Endothelial cell of umbilical vein (primary cell): Measurements from ENCODE around the gene TMTC1. TPM values are rescaled to one million over a fixed set of nuclear protein-coding genes. Genes with fewer than 3 reads are reported as not detected.

Experiments used
- BruUV-seq: library from RNA; stranded (reverse); fragments of 400-500 nt; replicated peaks from 2 replicates; lab custom pipeline; 2021; lab: Mats Ljungman, UMichigan
- CTCF ChIA-PET: fragments of 300-600, 350-600 bp; sonication (Branson Sonifier 250); formaldehyde crosslinking; loops from one replicate; lab custom pipeline; 2021; ENCODE audit warnings: antibody characterized with exemption, inconsistent platforms; lab: Charles Lee
- POLR2A ChIA-PET: fragments of 300-600, 350-600 bp; sonication (Branson Sonifier 250); formaldehyde crosslinking; loops from one replicate; lab custom pipeline; 2021; ENCODE audit warnings: antibody characterized with exemption, inconsistent platforms; lab: Charles Lee
- DNase-seq: peaks from one replicate; pipeline ENCODE4 v3.0.0-alpha.2; 2011; ENCODE audit warnings: low read depth, low spot score
- FAIRE-seq: peaks from 2 replicates; lab custom pipeline; 2011; peaks lifted over from hg19 to GRCh38; lab: Jason Lieb, UNC
- H2AFZ ChIP-seq: 2 replicates; pipeline ENCODE4 v1.6.0; 2012; ENCODE audit warnings: low read depth, low read length, control low read depth, inconsistent platforms
- H3K27ac ChIP-seq: 2 replicates; pipeline ENCODE4 v1.5.1; 2011; ENCODE audit warnings: low read depth, mild to moderate bottlenecking, control low read depth, low read length, moderate library complexity; ENCODE audit not compliant: insufficient read depth
- H3K27me3 ChIP-seq, 2 experiments: 2 replicates each; pipeline versions ENCODE4 v1.6.0 to v1.6.1; 2011; ENCODE audit warnings: low read length in 2 of 2, mixed read lengths in 1 of 2; ENCODE audit not compliant: control insufficient read depth in 2 of 2, insufficient read depth in 2 of 2
- H3K36me3 ChIP-seq, 2 experiments: 2 replicates in 1 of 2; 3 replicates in 1 of 2; pipeline ENCODE4 v1.5.1; 2011; ENCODE audit warnings: low read length in 2 of 2, mild to moderate bottlenecking in 1 of 2, moderate library complexity in 1 of 2; ENCODE audit not compliant: control insufficient read depth in 2 of 2, insufficient read depth in 2 of 2; ENCODE audit errors: extremely low read depth in 1 of 2
- H3K4me1 ChIP-seq: 3 replicates; pipeline ENCODE4 v1.5.1; 2011; ENCODE audit warnings: mild to moderate bottlenecking, low read length; ENCODE audit not compliant: control insufficient read depth, insufficient read depth; ENCODE audit errors: extremely low read depth
- H3K4me2 ChIP-seq: 2 replicates; pipeline ENCODE4 v1.6.1; 2011; ENCODE audit warnings: low read length, control low read depth, mixed read lengths; ENCODE audit not compliant: insufficient read depth
- H3K4me3 ChIP-seq, 3 experiments: fragments of 200-600 bp in 1 of 3; sonication (generic), shearing (Covaris generic) in 1 of 3; replicated peaks in 1 of 3; 2 replicates each; pipeline ENCODE4 v1.5.1; 2011 to 2016; ENCODE audit warnings: control low read depth in 3 of 3, low read length in 3 of 3, mild to moderate bottlenecking in 2 of 3, inconsistent platforms in 1 of 3, low read depth in 1 of 3, moderate library complexity in 1 of 3; ENCODE audit not compliant: insufficient read depth in 1 of 3
- H3K79me2 ChIP-seq: 2 replicates; pipeline ENCODE4 v1.6.0; 2012; ENCODE audit warnings: low read length, inconsistent platforms; ENCODE audit not compliant: control insufficient read depth, insufficient read depth
- H3K9ac ChIP-seq: replicated peaks from 2 replicates; pipeline ENCODE3; 2011; ENCODE audit warnings: low read length, control low read depth; ENCODE audit not compliant: insufficient read depth; ENCODE audit errors: extremely low read depth
- H3K9me1 ChIP-seq: replicated peaks from 3 replicates; pipeline ENCODE4 v1.6.0; 2011; ENCODE audit warnings: mild to moderate bottlenecking, low read length; ENCODE audit not compliant: control insufficient read depth, insufficient read depth; ENCODE audit errors: extremely low read depth
- H3K9me3 ChIP-seq: replicated peaks from 2 replicates; pipeline ENCODE4 v1.5.1; 2012; ENCODE audit warnings: low read length, inconsistent platforms; ENCODE audit not compliant: control insufficient read depth, insufficient read depth
- H4K20me1 ChIP-seq: replicated peaks from 2 replicates; pipeline ENCODE3; 2011; ENCODE audit warnings: mild to moderate bottlenecking, low read length; ENCODE audit not compliant: control insufficient read depth, insufficient read depth; ENCODE audit errors: extremely low read depth
- EZH2 ChIP-seq: IDR thresholded peaks from 2 replicates; pipeline ENCODE4 v1.6.1; 2012; ENCODE audit warnings: borderline replicate concordance, low read depth, mild to moderate bottlenecking, moderate library complexity, low read length, inconsistent platforms; ENCODE audit not compliant: severe bottlenecking
- FOS ChIP-seq: IDR thresholded peaks from 2 replicates; pipeline ENCODE4 v1.6.1; 2011; ENCODE audit warnings: mild to moderate bottlenecking, low read length, moderate library complexity, borderline replicate concordance; ENCODE audit not compliant: insufficient read depth
- GATA2 ChIP-seq: IDR thresholded peaks from 2 replicates; pipeline ENCODE4 v1.7.0; 2011; ENCODE audit warnings: low read depth, mild to moderate bottlenecking, moderate library complexity, mixed read lengths, low read length; ENCODE audit not compliant: insufficient read length, insufficient read depth
- JUN ChIP-seq: IDR thresholded peaks from 2 replicates; pipeline ENCODE4 v1.6.1; 2011; ENCODE audit warnings: borderline replicate concordance, low read depth; ENCODE audit not compliant: insufficient read length, insufficient read depth
- MAX ChIP-seq: IDR thresholded peaks from 2 replicates; pipeline ENCODE4 v1.6.1; 2011; ENCODE audit not compliant: insufficient read depth, insufficient read length
- MYC ChIP-seq: IDR thresholded peaks from one replicate; pipeline ENCODE4 v1.6.1; 2011; ENCODE audit warnings: mild to moderate bottlenecking, low read depth, low read length
- POLR2A ChIP-seq: IDR thresholded peaks from 2 replicates; pipeline ENCODE4 v1.6.1; 2012; ENCODE audit warnings: low read depth, mild to moderate bottlenecking, control low read depth, low read length
- POLR2AphosphoS5 ChIP-seq: IDR thresholded peaks from 2 replicates; pipeline ENCODE4 v1.6.1; 2012; ENCODE audit warnings: low read depth, mild to moderate bottlenecking, control low read depth, low read length, moderate library complexity; ENCODE audit not compliant: insufficient read depth
- dilution Hi-C: fragments of 300-500 bp; cut with MboI; formaldehyde crosslinking; loops from one replicate; pipeline ENCODE4 v1.15.0; 2019; ENCODE audit warnings: low sequenced_read_pairs; ENCODE audit not compliant: extremely low pct_ligation_motif_present
- intact Hi-C: fragments of 100-400 bp; cut with micrococcal nuclease; formaldehyde crosslinking; loops from one replicate; pipeline ENCODE4 v1.10.0; 2022
- polyA plus RNA-seq, 4 experiments: library from polyadenylated mRNA; depleted of rRNA in 3 of 4; stranded (reverse) in 3 of 4; unstranded in 1 of 4; fragments of >200 nt; gene quantifications; 2 replicates each; pipeline versions ENCODE4 v1.2.1 to v1.2.3, GENCODE V29; 2011 to 2012; ENCODE audit warnings: missing spikeins in 1 of 4
- total RNA-seq: library from RNA; stranded (reverse); gene quantifications from 2 replicates; pipeline ENCODE4 v1.2.3, GENCODE V29; 2021
- TF ChIP-seq, protein P1 (sequence below), 2 donors: IDR thresholded peaks; 1 replicate in 1 of 2; 2 replicates in 1 of 2; pipeline ENCODE4 v1.5.1; 2011; ENCODE audit warnings: low read length in 2 of 2, mild to moderate bottlenecking in 2 of 2, moderate library complexity in 2 of 2, control low read depth in 1 of 2, inconsistent platforms in 1 of 2, low read depth in 1 of 2; ENCODE audit not compliant: insufficient read depth in 1 of 2; ENCODE audit errors: extremely low read depth in 1 of 2

The TMTC1 gene
- total and polyA plus RNA-seq, 2 donors (not counting 3 experiments of a cell fraction or from before 2014, with no cell fraction given), result 5.4 to 5.9 TPM

- ChIA-PET POLR2A (no interaction called here), CTCF (no interaction called here)
- dilution Hi-C loops, result no loop called here
- Histone ChIP-seq H3K9me3 (no peaks in the 10 kb centered on the region), H4K20me1 (no peaks in the 10 kb centered on the region), H3K27me3 (no peaks in the 10 kb centered on the region), H3K36me3 (no peaks in the 10 kb centered on the region), H3K4me2 (no peak within 1 kb of the TSS), H3K4me3 (no peak within 1 kb of the TSS), H3K4me1 (no peaks in the 10 kb centered on the region), H3K27ac (no peak within 1 kb of the TSS), H3K9ac (no peak within 1 kb of the TSS), H2AFZ (no peak within 1 kb of the TSS), H3K79me2 (no peaks in the 10 kb centered on the region), H3K9me1 (no peaks in the 10 kb centered on the region)
- intact Hi-C loops, result no loop called here
- DNase-seq (no peak), FAIRE-seq (no peak)
- no TSS peak for BruUV-seq
- TF ChIP-seq POLR2A (no peak), POLR2AphosphoS5 (no peak), MYC (no peak), GATA2 (no peak), JUN (no peak), MAX (no peak), EZH2 (no peak), FOS (no peak)
- TF ChIP-seq, protein P1, sequence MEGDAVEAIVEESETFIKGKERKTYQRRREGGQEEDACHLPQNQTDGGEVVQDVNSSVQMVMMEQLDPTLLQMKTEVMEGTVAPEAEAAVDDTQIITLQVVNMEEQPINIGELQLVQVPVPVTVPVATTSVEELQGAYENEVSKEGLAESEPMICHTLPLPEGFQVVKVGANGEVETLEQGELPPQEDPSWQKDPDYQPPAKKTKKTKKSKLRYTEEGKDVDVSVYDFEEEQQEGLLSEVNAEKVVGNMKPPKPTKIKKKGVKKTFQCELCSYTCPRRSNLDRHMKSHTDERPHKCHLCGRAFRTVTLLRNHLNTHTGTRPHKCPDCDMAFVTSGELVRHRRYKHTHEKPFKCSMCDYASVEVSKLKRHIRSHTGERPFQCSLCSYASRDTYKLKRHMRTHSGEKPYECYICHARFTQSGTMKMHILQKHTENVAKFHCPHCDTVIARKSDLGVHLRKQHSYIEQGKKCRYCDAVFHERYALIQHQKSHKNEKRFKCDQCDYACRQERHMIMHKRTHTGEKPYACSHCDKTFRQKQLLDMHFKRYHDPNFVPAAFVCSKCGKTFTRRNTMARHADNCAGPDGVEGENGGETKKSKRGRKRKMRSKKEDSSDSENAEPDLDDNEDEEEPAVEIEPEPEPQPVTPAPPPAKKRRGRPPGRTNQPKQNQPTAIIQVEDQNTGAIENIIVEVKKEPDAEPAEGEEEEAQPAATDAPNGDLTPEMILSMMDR (IDR thresholded peaks at IDR 0.05; ENCODE audit: extremely low read depth in 1 of 2, insufficient read depth in 1 of 2, low read depth in 1 of 2, low read length in 2 of 2), result no peak
Observed at GRCh38 chr12:29497588-29497987, 286.2 kb downstream of the TMTC1 start, which contains the start of gene OVCH1. OVCH1 (minus strand) TSS chr12:29497686; CDS start chr12:29497686, 0 bp downstream.
